Neural cell (in vitro differentiated cells): ENCODE results near the gene RAET1G. TPM values are rescaled to one million over a fixed set of nuclear protein-coding genes. Genes with fewer than 3 reads are reported as not detected.

Source experiments
- H2AFZ ChIP-seq: fragments of 200-600, 300-800 bp; sonication (generic), shearing (Covaris generic); 2 replicates; pipeline ENCODE4 v1.6.0; 2014; ENCODE audit warnings: low read depth, mild to moderate bottlenecking, antibody characterized with exemption, low read length, moderate library complexity
- H3F3A ChIP-seq: fragments of 200-600 bp; shearing (Covaris generic); 2 replicates; pipeline ENCODE4 v1.6.1; 2016; ENCODE audit warnings: mild to moderate bottlenecking, moderate library complexity, mixed read lengths, antibody characterized with exemption, low read length; ENCODE audit not compliant: insufficient read depth, poor library complexity, severe bottlenecking
- H3K27ac ChIP-seq: fragments of 200-600, 300-800 bp; sonication (generic), shearing (Covaris generic); 2 replicates; pipeline ENCODE4 v1.5.1; 2014; ENCODE audit warnings: mild to moderate bottlenecking, low read length, moderate library complexity
- H3K27me3 ChIP-seq: fragments of 300-800, 200-600 bp; sonication (generic), shearing (Covaris generic); 2 replicates; pipeline ENCODE4 v1.6.0; 2014; ENCODE audit warnings: mild to moderate bottlenecking, low read depth, low read length, moderate library complexity; ENCODE audit not compliant: insufficient read depth
- H3K36me3 ChIP-seq: fragments of 300-800, 200-600 bp; sonication (generic), shearing (Covaris generic); 2 replicates; pipeline ENCODE4 v1.5.1; 2014; ENCODE audit warnings: mild to moderate bottlenecking, antibody characterized with exemption, low read length, moderate library complexity; ENCODE audit not compliant: insufficient read depth
- H3K4me2 ChIP-seq: fragments of 300-800, 200-600 bp; sonication (generic), shearing (Covaris generic); 2 replicates; pipeline ENCODE4 v1.6.0; 2014; ENCODE audit warnings: mild to moderate bottlenecking, low read length
- H3K4me3 ChIP-seq: fragments of 300-800, 200-600 bp; sonication (generic), shearing (Covaris generic); 2 replicates; pipeline ENCODE4 v1.5.1; 2014; ENCODE audit warnings: mild to moderate bottlenecking, low read length, moderate library complexity
- H3K79me2 ChIP-seq: fragments of 200-600 bp; shearing (Covaris generic); replicated peaks from 2 replicates; pipeline ENCODE4 v1.6.0; 2014; ENCODE audit warnings: mild to moderate bottlenecking, low read length, moderate library complexity; ENCODE audit not compliant: insufficient read depth
- H3K9ac ChIP-seq: fragments of 300-800, 200-600 bp; sonication (generic), shearing (Covaris generic); 2 replicates; pipeline ENCODE4 v1.6.1; 2016; ENCODE audit warnings: mild to moderate bottlenecking, low read length, mixed read lengths
- H3K9me2 ChIP-seq: fragments of 200-600 bp; shearing (Covaris generic); 2 replicates; pipeline ENCODE4 v1.6.1; 2016; ENCODE audit warnings: mild to moderate bottlenecking, low read length, mixed read lengths; ENCODE audit not compliant: insufficient read depth
- H3K9me3 ChIP-seq: fragments of 200-600, 300-800 bp; sonication (generic), shearing (Covaris generic); 2 replicates; pipeline ENCODE4 v1.6.1; 2016; ENCODE audit warnings: mild to moderate bottlenecking, mixed run types, low read length, moderate library complexity, mixed read lengths
- H4K20me1 ChIP-seq: fragments of 200-600 bp; shearing (Covaris generic); 2 replicates; pipeline ENCODE4 v1.6.1; 2016; ENCODE audit warnings: mild to moderate bottlenecking, mixed run types; ENCODE audit not compliant: insufficient read depth
- EP300 ChIP-seq: fragments of 450-650 bp; conservative IDR thresholded peaks from 2 replicates; pipeline ENCODE4 v1.6.1; 2014; ENCODE audit warnings: antibody characterized with exemption, mild to moderate bottlenecking, moderate library complexity; ENCODE audit not compliant: poor library complexity, severe bottlenecking
- EZH2 ChIP-seq: fragments of 200-600, 300-800 bp; shearing (Covaris generic), sonication (generic); IDR thresholded peaks from 2 replicates; pipeline ENCODE4 v1.6.1; 2014; ENCODE audit warnings: antibody characterized with exemption, low read length, borderline replicate concordance, mild to moderate bottlenecking; ENCODE audit not compliant: insufficient read depth, poor library complexity, severe bottlenecking
- MXI1 ChIP-seq: fragments of 450-650 bp; conservative IDR thresholded peaks from 2 replicates; pipeline ENCODE4 v1.6.1; 2014; ENCODE audit warnings: antibody characterized with exemption, mild to moderate bottlenecking; ENCODE audit not compliant: poor library complexity, severe bottlenecking
- POLR2AphosphoS5 ChIP-seq: IDR thresholded peaks from 2 replicates; pipeline ENCODE4 v1.6.1; 2012
- RAD21 ChIP-seq: fragments of 450-650 bp; conservative IDR thresholded peaks from 2 replicates; pipeline ENCODE4 v1.6.1; 2014; ENCODE audit warnings: antibody characterized with exemption, mild to moderate bottlenecking, moderate library complexity
- SMC3 ChIP-seq: fragments of 450-650 bp; conservative IDR thresholded peaks from 2 replicates; pipeline ENCODE4 v1.6.1; 2014; ENCODE audit warnings: antibody characterized with exemption, mild to moderate bottlenecking, moderate library complexity; ENCODE audit not compliant: poor library complexity
- TAF1 ChIP-seq: IDR thresholded peaks from 2 replicates; pipeline ENCODE4 v1.6.1; 2012; ENCODE audit warnings: low read depth
- polyA plus RNA-seq: library from polyadenylated mRNA; depleted of rRNA; stranded (reverse); fragments of >200 nt; gene quantifications from 2 replicates; pipeline ENCODE4 v1.2.3, GENCODE V29; 2014
- TF ChIP-seq, protein P1 (sequence below): fragments of 450-650 bp; IDR thresholded peaks from 2 replicates; pipeline ENCODE4 v1.5.1; 2014; ENCODE audit warnings: antibody characterized with exemption, mild to moderate bottlenecking, moderate library complexity; ENCODE audit not compliant: poor library complexity, severe bottlenecking
- TF ChIP-seq, protein P2 (sequence below): IDR thresholded peaks from 2 replicates; pipeline ENCODE4 v1.6.1; 2012; ENCODE audit warnings: borderline replicate concordance

RAET1G gene
- polyA plus RNA-seq, 1 donor from 2014 or later, result not detected

DNA sequence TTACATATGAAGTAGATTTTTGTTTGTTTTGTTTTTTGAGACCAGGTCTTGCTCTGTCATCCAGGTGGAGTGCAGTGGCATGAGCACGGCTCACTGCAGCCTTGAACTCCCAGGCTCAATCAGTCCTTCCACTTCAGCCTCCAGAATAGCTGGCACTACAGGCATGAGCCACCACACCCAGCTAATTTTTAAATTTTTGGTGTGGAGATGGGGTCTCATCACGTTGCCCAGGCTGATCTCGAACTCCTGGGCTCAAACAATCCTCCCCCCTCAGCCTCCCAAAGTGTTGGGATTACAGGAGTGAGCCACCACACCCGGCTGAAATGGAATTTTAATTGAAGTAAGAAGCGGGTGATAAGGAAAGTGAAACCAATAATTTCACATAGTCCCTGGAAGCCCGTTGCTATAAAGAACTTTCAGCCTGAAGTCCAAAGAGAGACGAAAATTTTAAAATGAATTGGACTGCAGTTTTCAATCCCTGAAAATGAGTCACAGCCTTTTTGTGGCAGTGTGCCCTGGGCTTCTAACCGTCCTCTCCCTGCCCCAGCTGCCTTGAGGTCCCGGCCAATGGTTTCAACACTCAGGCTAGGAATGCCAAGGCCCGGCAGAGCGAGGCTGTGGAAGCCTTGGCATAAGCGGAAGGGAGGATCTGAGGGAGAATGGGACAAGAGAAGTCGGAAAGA is 25.8 kb downstream of the RAET1G start:
- Histone ChIP-seq H3K9ac (no peak overlapping the region), H3K9me3 (no peaks in the 10 kb centered on the region), H3K36me3 (no peaks in the 10 kb centered on the region), H3K4me3 (no peak overlapping the region), H4K20me1 (no peaks in the 10 kb centered on the region), H3K4me2 (no peak overlapping the region), H3K27ac (no peak overlapping the region), H3K79me2 (no peaks in the 10 kb centered on the region), H2AFZ (no peak overlapping the region), H3F3A (no peaks in the 10 kb centered on the region), H3K9me2 (no peaks in the 10 kb centered on the region), H3K27me3 (no peaks in the 10 kb centered on the region)
- no peak for TF ChIP-seq EP300

DNA sequence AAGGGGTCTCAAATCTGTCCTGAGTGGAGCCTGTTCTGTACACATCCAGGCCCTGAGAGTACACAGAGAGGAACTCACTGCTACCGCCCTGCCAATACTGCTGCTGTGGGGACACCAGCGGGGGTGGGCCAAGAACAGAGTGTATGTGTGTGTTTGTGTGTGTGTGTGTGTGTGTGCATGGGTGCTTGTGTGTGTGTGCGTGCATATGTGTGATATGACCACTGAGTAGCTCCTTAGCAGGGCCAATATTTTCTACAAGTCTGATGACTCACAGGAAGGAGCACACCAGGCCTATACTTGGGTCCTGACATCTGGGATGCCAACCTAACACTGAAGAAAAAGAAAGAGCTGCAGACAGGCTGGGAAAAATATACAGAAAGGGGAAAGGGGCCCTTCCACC is 26.4 kb downstream of the RAET1G start:
- H3F3A ChIP-seq, result no peaks in the 10 kb centered on the region
- H3K9ac ChIP-seq, result no peak overlapping the region
- no peak overlapping the region for H2AFZ ChIP-seq
- TF ChIP-seq SMC3 (no peak), MXI1 (no peak), TAF1 (no peak)
- no peaks in the 10 kb centered on the region for H3K27me3 ChIP-seq
- H3K9me2 ChIP-seq, result no peaks in the 10 kb centered on the region
- no peaks in the 10 kb centered on the region for H4K20me1 ChIP-seq
- no peaks in the 10 kb centered on the region for H3K36me3 ChIP-seq
- H3K79me2 ChIP-seq, result no peaks in the 10 kb centered on the region
- H3K9me3 ChIP-seq, result no peaks in the 10 kb centered on the region
- H3K4me3 ChIP-seq, result no peak overlapping the region
- no peak overlapping the region for H3K4me2 ChIP-seq
- H3K27ac ChIP-seq, result no peak overlapping the region

DNA sequence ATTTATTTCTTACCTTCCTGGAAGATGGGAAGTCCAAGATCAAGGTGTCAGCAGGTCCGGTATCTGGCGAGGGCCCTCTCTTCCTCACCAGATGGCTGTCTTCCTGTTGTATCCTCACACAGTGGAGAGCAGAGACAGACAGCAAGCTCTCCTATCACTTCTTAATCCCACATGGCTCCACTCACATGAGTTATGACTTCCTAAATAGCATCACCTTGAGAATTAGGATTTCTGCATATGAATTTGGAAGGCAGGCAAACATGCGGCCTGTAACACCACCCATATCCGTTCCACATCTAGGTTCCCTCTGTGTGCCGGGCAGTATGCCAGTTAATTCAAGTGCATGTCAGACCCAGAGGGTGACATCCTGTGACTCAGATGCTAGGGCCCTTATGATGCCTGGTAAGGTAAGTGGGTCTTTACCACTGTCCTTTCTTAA is 27.1 kb downstream of the RAET1G start:
- H3K79me2 ChIP-seq, result no peaks in the 10 kb centered on the region
- no peak for TF ChIP-seq RAD21
- no peak for TF ChIP-seq EZH2
- TF ChIP-seq, protein P1, sequence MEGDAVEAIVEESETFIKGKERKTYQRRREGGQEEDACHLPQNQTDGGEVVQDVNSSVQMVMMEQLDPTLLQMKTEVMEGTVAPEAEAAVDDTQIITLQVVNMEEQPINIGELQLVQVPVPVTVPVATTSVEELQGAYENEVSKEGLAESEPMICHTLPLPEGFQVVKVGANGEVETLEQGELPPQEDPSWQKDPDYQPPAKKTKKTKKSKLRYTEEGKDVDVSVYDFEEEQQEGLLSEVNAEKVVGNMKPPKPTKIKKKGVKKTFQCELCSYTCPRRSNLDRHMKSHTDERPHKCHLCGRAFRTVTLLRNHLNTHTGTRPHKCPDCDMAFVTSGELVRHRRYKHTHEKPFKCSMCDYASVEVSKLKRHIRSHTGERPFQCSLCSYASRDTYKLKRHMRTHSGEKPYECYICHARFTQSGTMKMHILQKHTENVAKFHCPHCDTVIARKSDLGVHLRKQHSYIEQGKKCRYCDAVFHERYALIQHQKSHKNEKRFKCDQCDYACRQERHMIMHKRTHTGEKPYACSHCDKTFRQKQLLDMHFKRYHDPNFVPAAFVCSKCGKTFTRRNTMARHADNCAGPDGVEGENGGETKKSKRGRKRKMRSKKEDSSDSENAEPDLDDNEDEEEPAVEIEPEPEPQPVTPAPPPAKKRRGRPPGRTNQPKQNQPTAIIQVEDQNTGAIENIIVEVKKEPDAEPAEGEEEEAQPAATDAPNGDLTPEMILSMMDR, result no peak
- no peak for TF ChIP-seq SMC3
- TF ChIP-seq TAF1, result no peak
- TF ChIP-seq POLR2AphosphoS5, result no peak
- TF ChIP-seq, protein P2, sequence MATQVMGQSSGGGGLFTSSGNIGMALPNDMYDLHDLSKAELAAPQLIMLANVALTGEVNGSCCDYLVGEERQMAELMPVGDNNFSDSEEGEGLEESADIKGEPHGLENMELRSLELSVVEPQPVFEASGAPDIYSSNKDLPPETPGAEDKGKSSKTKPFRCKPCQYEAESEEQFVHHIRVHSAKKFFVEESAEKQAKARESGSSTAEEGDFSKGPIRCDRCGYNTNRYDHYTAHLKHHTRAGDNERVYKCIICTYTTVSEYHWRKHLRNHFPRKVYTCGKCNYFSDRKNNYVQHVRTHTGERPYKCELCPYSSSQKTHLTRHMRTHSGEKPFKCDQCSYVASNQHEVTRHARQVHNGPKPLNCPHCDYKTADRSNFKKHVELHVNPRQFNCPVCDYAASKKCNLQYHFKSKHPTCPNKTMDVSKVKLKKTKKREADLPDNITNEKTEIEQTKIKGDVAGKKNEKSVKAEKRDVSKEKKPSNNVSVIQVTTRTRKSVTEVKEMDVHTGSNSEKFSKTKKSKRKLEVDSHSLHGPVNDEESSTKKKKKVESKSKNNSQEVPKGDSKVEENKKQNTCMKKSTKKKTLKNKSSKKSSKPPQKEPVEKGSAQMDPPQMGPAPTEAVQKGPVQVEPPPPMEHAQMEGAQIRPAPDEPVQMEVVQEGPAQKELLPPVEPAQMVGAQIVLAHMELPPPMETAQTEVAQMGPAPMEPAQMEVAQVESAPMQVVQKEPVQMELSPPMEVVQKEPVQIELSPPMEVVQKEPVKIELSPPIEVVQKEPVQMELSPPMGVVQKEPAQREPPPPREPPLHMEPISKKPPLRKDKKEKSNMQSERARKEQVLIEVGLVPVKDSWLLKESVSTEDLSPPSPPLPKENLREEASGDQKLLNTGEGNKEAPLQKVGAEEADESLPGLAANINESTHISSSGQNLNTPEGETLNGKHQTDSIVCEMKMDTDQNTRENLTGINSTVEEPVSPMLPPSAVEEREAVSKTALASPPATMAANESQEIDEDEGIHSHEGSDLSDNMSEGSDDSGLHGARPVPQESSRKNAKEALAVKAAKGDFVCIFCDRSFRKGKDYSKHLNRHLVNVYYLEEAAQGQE, result no peak
- no peak for TF ChIP-seq EP300
- no peak for TF ChIP-seq MXI1
- H3F3A ChIP-seq, result no peaks in the 10 kb centered on the region
- no peak overlapping the region for H2AFZ ChIP-seq
- no peak overlapping the region for H3K4me2 ChIP-seq
- H3K36me3 ChIP-seq, result no peaks in the 10 kb centered on the region
- H3K9ac ChIP-seq, result no peak overlapping the region
- no peak overlapping the region for H3K4me3 ChIP-seq
- H3K9me2 ChIP-seq, result no peaks in the 10 kb centered on the region
- no peaks in the 10 kb centered on the region for H3K9me3 ChIP-seq
- no peaks in the 10 kb centered on the region for H4K20me1 ChIP-seq
- H3K27me3 ChIP-seq, result no peaks in the 10 kb centered on the region
- no peak overlapping the region for H3K27ac ChIP-seq
